K562 (cell line): ENCODE results near the gene ACACB. TPM values are rescaled to one million over a fixed set of nuclear protein-coding genes. Genes with fewer than 3 reads are reported as not detected.

ENCODE experiments used
- ATAC-seq: fragments of 200-7000 bp; cut with Tn5 transposase; 3 replicates; pipeline ENCODE4 v1.9.1; 2020; ENCODE audit warnings: moderate library complexity
- BruUV-seq: library from RNA; stranded (reverse); fragments of 400-500 nt; replicated peaks from 2 replicates; lab custom pipeline; 2021; lab: Mats Ljungman, UMichigan
- CTCF ChIA-PET: fragments of 300-600 bp; formaldehyde crosslinking; extraction: SDS; loops from one replicate; lab custom pipeline; 2021; ENCODE audit warnings: low intra/inter-chr PET ratio; lab: Yijun Ruan, JAX
- POLR2A ChIA-PET: fragments of 300-600, 350-650 bp; sonication (Branson Sonifier 250); formaldehyde crosslinking; extraction: SDS; loops from one replicate; lab custom pipeline; 2021; ENCODE audit warnings: antibody characterized with exemption, inconsistent platforms; lab: Yijun Ruan, JAX
- DNase-seq, 4 experiments: peaks; one replicate each; pipeline versions ENCODE4 v3.0.0 to v3.0.0-alpha.2; 2011 to 2018; ENCODE audit warnings: low spot score in 3 of 4, mixed read lengths in 3 of 4; ENCODE audit errors: extremely low read depth in 1 of 4
- FAIRE-seq: peaks from 2 replicates; lab custom pipeline; 2011; peaks lifted over from hg19 to GRCh38; lab: Jason Lieb, UNC
- H2AFZ ChIP-seq: 2 replicates; pipeline ENCODE4 v1.6.0; 2011; ENCODE audit warnings: low read depth, low read length, control low read depth, inconsistent platforms
- H3K27ac ChIP-seq: fragments of 200-600 bp; 3 replicates; pipeline ENCODE4 v1.8.0; 2011; ENCODE audit warnings: low read depth, mild to moderate bottlenecking, control low read depth, inconsistent platforms, low read length, moderate library complexity, mixed read lengths; ENCODE audit errors: extremely low read depth
- H3K27me3 ChIP-seq, 2 experiments: fragments of 300-600 bp in 1 of 2; 2 replicates in 1 of 2; 3 replicates in 1 of 2; pipeline versions ENCODE4 v1.6.0 to v1.8.0; 2011; ENCODE audit warnings: inconsistent platforms in 2 of 2, low read length in 2 of 2, mild to moderate bottlenecking in 1 of 2, mixed read lengths in 1 of 2, moderate library complexity in 1 of 2; ENCODE audit not compliant: control insufficient read depth in 2 of 2, insufficient read depth in 2 of 2
- H3K36me3 ChIP-seq: fragments of 300-600 bp; 3 replicates; pipeline ENCODE4 v1.8.0; 2011; ENCODE audit warnings: mild to moderate bottlenecking, low read length, inconsistent platforms; ENCODE audit not compliant: control insufficient read depth, insufficient read depth
- H3K4me1 ChIP-seq, 2 experiments: fragments of 200-600 bp in 1 of 2; replicated peaks in 1 of 2; 2 replicates in 1 of 2; 3 replicates in 1 of 2; pipeline versions ENCODE4 v1.5.1 to v1.8.0; 2011; ENCODE audit warnings: inconsistent platforms in 2 of 2, low read length in 2 of 2, mild to moderate bottlenecking in 1 of 2, mixed read lengths in 1 of 2, moderate library complexity in 1 of 2; ENCODE audit not compliant: control insufficient read depth in 2 of 2, insufficient read depth in 2 of 2
- H3K4me2 ChIP-seq: 2 replicates; pipeline ENCODE4 v1.6.1; 2011; ENCODE audit warnings: low read length, control low read depth, inconsistent platforms, mixed read lengths; ENCODE audit not compliant: insufficient read depth
- H3K4me3 ChIP-seq: fragments of 200-600 bp; sonication (generic), shearing (Covaris generic); 2 replicates; pipeline ENCODE4 v1.5.1; 2016; ENCODE audit warnings: control low read depth, inconsistent platforms
- H3K79me2 ChIP-seq: fragments of 200-600 bp; 3 replicates; pipeline ENCODE4 v1.8.0; 2011; ENCODE audit warnings: low read length, inconsistent platforms; ENCODE audit not compliant: control insufficient read depth, insufficient read depth
- H3K9ac ChIP-seq, 2 experiments: 2 replicates each; pipeline versions ENCODE4 v1.6.0 to v1.6.1; 2011; ENCODE audit warnings: low read depth in 2 of 2, low read length in 2 of 2, control low read depth in 1 of 2, inconsistent platforms in 1 of 2, mild to moderate bottlenecking in 1 of 2, mixed read lengths in 1 of 2; ENCODE audit not compliant: insufficient read depth in 1 of 2
- H3K9me1 ChIP-seq: one replicate; pipeline ENCODE4 v1.6.0; 2011; ENCODE audit warnings: inconsistent platforms, mild to moderate bottlenecking, low read length, moderate library complexity; ENCODE audit not compliant: control insufficient read depth, insufficient read depth
- H3K9me3 ChIP-seq: replicated peaks from 2 replicates; pipeline ENCODE4 v1.5.1; 2011; ENCODE audit warnings: low read depth, low read length, inconsistent platforms; ENCODE audit not compliant: control insufficient read depth, insufficient read depth
- H4K20me1 ChIP-seq: replicated peaks from 2 replicates; pipeline ENCODE4 v1.6.1; 2011; ENCODE audit warnings: low read length, inconsistent platforms, mixed read lengths; ENCODE audit not compliant: control insufficient read depth, insufficient read depth
- GMEB1 ChIP-seq: fragments of 250-450 bp; sonication (Bioruptor Pico); IDR thresholded peaks from 2 replicates; pipeline ENCODE4 v1.4.0; 2020; ENCODE audit warnings: mild to moderate bottlenecking
- RBM25 ChIP-seq: fragments of 200-400 bp; formaldehyde crosslinking; IDR thresholded peaks from 2 replicates; pipeline ENCODE4 v1.6.1; 2018; ENCODE audit warnings: low read length, low read depth, moderate library complexity; ENCODE audit not compliant: severe bottlenecking
- U2AF1 ChIP-seq: fragments of 200-400 bp; formaldehyde crosslinking; optimal IDR thresholded peaks from 2 replicates; pipeline ENCODE3; 2017; ENCODE audit warnings: mild to moderate bottlenecking, low read depth, low read length, moderate library complexity
- YY1 ChIP-seq, 3 experiments: IDR thresholded peaks; 2 replicates each; pipeline ENCODE4 v1.6.1; 2011; ENCODE audit warnings: low read length in 2 of 3, mild to moderate bottlenecking in 2 of 3, moderate library complexity in 2 of 3, borderline replicate concordance in 1 of 3, control low read depth in 1 of 3, low read depth in 1 of 3; ENCODE audit not compliant: insufficient read depth in 3 of 3, insufficient replicate concordance in 2 of 3, control insufficient read depth in 1 of 3, insufficient read length in 1 of 3; ENCODE audit errors: extremely low read depth in 1 of 3
- ZNF121 ChIP-seq: sonication (generic); formaldehyde crosslinking; conservative IDR thresholded peaks from 2 replicates; pipeline ENCODE4 v1.8.0; 2022; ENCODE audit warnings: missing genetic modification reagents
- WGBS: fragments of 100-300 bp; shearing (Covaris generic); methylation state at CpG from one replicate; pipeline ENCODE4 v1.1.6; 2016; ENCODE audit warnings: low coverage, mixed read lengths; ENCODE audit not compliant: insufficient coverage; ENCODE audit errors: missing lambda C conversion rate; 5-methylcytosine and 5-hydroxymethylcytosine counted together
- in situ Hi-C: fragments of 300-500 bp; cut with MboI; formaldehyde crosslinking; loops from 4 replicates; pipeline ENCODE4 v1.15.0; 2018; ENCODE audit warnings: inconsistent platforms, mixed read lengths
- intact Hi-C: fragments of 100-400 bp; cut with micrococcal nuclease; formaldehyde crosslinking; loops from 2 replicates; pipeline ENCODE4 v1.14.2; 2022
- polyA plus RNA-seq, 8 experiments: library from polyadenylated mRNA; depleted of rRNA in 4 of 8; stranded (reverse) in 5 of 8; unstranded in 3 of 8; fragments of >200 nt; fragmentation: Nextera tagmentation in 2 of 8; fragmentation: Illumina TruSeq in 1 of 8; extraction: Ambion mirVana in 2 of 8; extraction: Trizol in 1 of 8; gene quantifications; 2 replicates each; pipeline versions ENCODE4 v1.2.1 to v1.2.3, GENCODE V29; 2011 to 2014; ENCODE audit warnings: inconsistent platforms in 1 of 8, missing spikeins in 1 of 8
- total RNA-seq, 7 experiments: library from RNA; depleted of rRNA in 6 of 7; stranded (reverse); fragments of >200 nt in 6 of 7; fragmentation: Illumina TruSeq in 2 of 7; extraction: Trizol in 2 of 7; gene quantifications; 2 replicates each; pipeline versions ENCODE4 v1.2.1 to v1.2.3, GENCODE V29; 2011 to 2021; ENCODE audit warnings: low replicate concordance in 1 of 7

The ACACB gene
- total and polyA plus RNA-seq, 9 of the 15 experiments (the other 6 are each of a cell fraction or from before 2014, with no cell fraction given) = 0.10 to 2.5 (median 0.83) TPM

GRCh38 chr12:109174468-109174867 lies 58.1 kb downstream of the ACACB start:
- H3K4me1 ChIP-seq = peaks cover 4 to 6% of the 10 kb centered on the region in 2 experiments; a peak in 3 of 5 replicates
- no peak overlapping the region for H3K9ac ChIP-seq
- ChIA-PET CTCF (no interaction called here), POLR2A (interaction anchor here (1.3 kb wide), 1 partner anchor 10 kb away, joined by 5 read pairs; no protein-coding TSS in a partner anchor)
- 0% methylated on average over 1 of the region's 1 CpG for WGBS
- H3K27ac ChIP-seq = no peak overlapping the region
- H3K4me3 ChIP-seq = no peak overlapping the region
- H3K4me2 ChIP-seq = no peak overlapping the region
- H2AFZ ChIP-seq = no peak overlapping the region
- no TSS peak for BruUV-seq
- no peaks in the 10 kb centered on the region for H3K36me3 ChIP-seq
- peaks cover 0 to 16% of the 10 kb centered on the region in 2 experiments; a peak in 2 of 5 replicates for H3K27me3 ChIP-seq
- FAIRE-seq = no peak
- H3K9me1 ChIP-seq = no peaks in the 10 kb centered on the region
- H3K9me3 ChIP-seq = no peaks in the 10 kb centered on the region
- no peaks in the 10 kb centered on the region for H4K20me1 ChIP-seq
- no peak for DNase-seq
- TF ChIP-seq U2AF1 = no peak
- TF ChIP-seq RBM25 = peak; percentile 71
- TF ChIP-seq ZNF121 (CRISPR knock-in tag) = peak; percentile 85
- no peak for TF ChIP-seq YY1 (IDR thresholded peaks at IDR 0.05; ENCODE audit: borderline replicate concordance in 1 of 3, control insufficient read depth in 1 of 3, extremely low read depth in 1 of 3, insufficient read depth in 3 of 3, insufficient read length in 1 of 3, insufficient replicate concordance in 2 of 3, low read depth in 1 of 3, low read length in 2 of 3)
- TF ChIP-seq GMEB1 (CRISPR knock-in tag) = no peak
- H3K79me2 ChIP-seq = no peaks in the 10 kb centered on the region
- ATAC-seq = no peak
- in situ Hi-C loops = no loop called here
- intact Hi-C loops = no loop called here
